D341Med (cell line): ENCODE results near the gene ZNF438.
A peak's percentile ranks its signal among the peaks of the same experiment; 100 is the strongest.

Source experiments
- DNase-seq: peaks from one replicate; pipeline ENCODE4 v3.0.0; 2012; ENCODE audit warnings: low spot score

Gene ZNF438

GRCh38 chr10:31011017-31011664, 20.5 kb downstream of the ZNF438 start:
- DNase-seq = peak; percentile 33

GRCh38 chr10:31010062-31010461, 21.6 kb downstream of the ZNF438 start:
- DNase-seq = no peak

- no peak for DNase-seq
These were observed 25.8 kb downstream of the ZNF438 start for GRCh38 chr10:31005895-31006294.

GRCh38 chr10:31004611-31005193, 27.0 kb downstream of the ZNF438 start:
- no peak for DNase-seq

GRCh38 chr10:31001740-31002139, 29.9 kb downstream of the ZNF438 start:
- DNase-seq = no peak

- DNase-seq = no peak
These were observed 30.8 kb downstream of the ZNF438 start for GRCh38 chr10:31000867-31001266.

- DNase-seq = no peak
These were observed 31.4 kb downstream of the ZNF438 start for GRCh38 chr10:31000071-31000782.

- no peak for DNase-seq
These were observed 32.5 kb downstream of the ZNF438 start for GRCh38 chr10:30999070-30999712.

- no peak for DNase-seq
These were observed 34.0 kb downstream of the ZNF438 start for GRCh38 chr10:30997536-30998235.

- DNase-seq = no peak
These were observed 35.1 kb downstream of the ZNF438 start for GRCh38 chr10:30996481-30997005.

- no peak for DNase-seq
These were observed 36.4 kb downstream of the ZNF438 start for GRCh38 chr10:30995081-30995770.

- no peak for DNase-seq
These were observed 38.5 kb downstream of the ZNF438 start for GRCh38 chr10:30993155-30993554.

- DNase-seq = no peak
These were observed 39.0 kb downstream of the ZNF438 start for GRCh38 chr10:30992681-30993080.

GRCh38 chr10:30991647-30992011, 40.0 kb downstream of the ZNF438 start:
- DNase-seq = no peak

GRCh38 chr10:30990971-30991646, 40.6 kb downstream of the ZNF438 start:
- no peak for DNase-seq

- DNase-seq = no peak
These were observed 41.3 kb downstream of the ZNF438 start for GRCh38 chr10:30990351-30990750.

GRCh38 chr10:30988831-30989435, 42.7 kb downstream of the ZNF438 start:
- no peak for DNase-seq

GRCh38 chr10:30987463-30987862, 44.2 kb downstream of the ZNF438 start:
- no peak for DNase-seq

GRCh38 chr10:30986053-30986555, 45.6 kb downstream of the ZNF438 start:
- DNase-seq = no peak

- no peak for DNase-seq
These were observed 46.2 kb downstream of the ZNF438 start for GRCh38 chr10:30985512-30985911.
